ENCODE data around the gene PRDM7. TPM values are rescaled to one million over a fixed set of nuclear protein-coding genes. Genes with fewer than 3 reads are reported as not detected.

PRDM7 gene
- total RNA-seq, 1 donor from 2014 or later: not detected

DNA sequence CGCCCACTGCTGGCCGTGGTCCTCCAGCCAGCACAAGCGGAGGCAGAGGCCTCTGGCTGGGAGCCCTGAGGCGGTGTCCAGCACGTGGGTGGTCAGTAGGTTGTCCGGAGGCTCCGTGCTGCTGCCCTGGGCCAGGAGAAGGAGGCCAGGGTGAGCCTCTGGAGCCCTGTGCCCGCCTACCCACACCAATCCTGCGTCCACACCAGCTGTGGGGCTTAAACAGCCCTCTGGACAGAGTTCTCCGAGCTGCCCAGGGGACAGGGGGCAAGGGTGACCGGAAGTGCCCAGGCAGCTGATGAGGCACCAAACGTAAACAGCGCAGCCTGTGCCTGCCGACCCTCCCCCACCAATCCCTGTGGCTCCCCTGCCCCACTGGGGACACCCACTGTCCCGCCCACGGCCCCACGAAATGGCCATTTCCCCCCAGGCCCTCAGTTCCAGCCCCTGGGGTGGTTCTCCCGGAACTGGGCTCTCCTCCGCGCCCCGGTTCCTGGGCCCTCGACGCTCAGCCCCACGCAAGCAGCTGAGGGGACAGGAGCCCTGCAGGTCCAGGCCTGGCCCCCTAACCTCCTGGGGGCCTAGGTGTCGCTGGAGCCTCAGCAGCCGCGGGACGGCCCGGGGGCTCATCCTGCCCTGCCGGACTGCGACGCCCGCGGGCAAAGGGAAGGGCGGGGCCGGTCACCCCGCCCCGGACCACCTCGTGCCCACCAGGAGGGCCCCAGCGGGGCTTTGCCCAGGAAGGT, 30.0 kb downstream of the PRDM7 start:
- no peaks in the 10 kb centered on the region for H3K4me1 Mint-ChIP-seq (ENCODE audit: unreplicated experiment)
- TF ChIP-seq, protein P1, sequence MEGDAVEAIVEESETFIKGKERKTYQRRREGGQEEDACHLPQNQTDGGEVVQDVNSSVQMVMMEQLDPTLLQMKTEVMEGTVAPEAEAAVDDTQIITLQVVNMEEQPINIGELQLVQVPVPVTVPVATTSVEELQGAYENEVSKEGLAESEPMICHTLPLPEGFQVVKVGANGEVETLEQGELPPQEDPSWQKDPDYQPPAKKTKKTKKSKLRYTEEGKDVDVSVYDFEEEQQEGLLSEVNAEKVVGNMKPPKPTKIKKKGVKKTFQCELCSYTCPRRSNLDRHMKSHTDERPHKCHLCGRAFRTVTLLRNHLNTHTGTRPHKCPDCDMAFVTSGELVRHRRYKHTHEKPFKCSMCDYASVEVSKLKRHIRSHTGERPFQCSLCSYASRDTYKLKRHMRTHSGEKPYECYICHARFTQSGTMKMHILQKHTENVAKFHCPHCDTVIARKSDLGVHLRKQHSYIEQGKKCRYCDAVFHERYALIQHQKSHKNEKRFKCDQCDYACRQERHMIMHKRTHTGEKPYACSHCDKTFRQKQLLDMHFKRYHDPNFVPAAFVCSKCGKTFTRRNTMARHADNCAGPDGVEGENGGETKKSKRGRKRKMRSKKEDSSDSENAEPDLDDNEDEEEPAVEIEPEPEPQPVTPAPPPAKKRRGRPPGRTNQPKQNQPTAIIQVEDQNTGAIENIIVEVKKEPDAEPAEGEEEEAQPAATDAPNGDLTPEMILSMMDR (IDR thresholded peaks at IDR 0.05; ENCODE audit: unreplicated experiment): no peak

DNA sequence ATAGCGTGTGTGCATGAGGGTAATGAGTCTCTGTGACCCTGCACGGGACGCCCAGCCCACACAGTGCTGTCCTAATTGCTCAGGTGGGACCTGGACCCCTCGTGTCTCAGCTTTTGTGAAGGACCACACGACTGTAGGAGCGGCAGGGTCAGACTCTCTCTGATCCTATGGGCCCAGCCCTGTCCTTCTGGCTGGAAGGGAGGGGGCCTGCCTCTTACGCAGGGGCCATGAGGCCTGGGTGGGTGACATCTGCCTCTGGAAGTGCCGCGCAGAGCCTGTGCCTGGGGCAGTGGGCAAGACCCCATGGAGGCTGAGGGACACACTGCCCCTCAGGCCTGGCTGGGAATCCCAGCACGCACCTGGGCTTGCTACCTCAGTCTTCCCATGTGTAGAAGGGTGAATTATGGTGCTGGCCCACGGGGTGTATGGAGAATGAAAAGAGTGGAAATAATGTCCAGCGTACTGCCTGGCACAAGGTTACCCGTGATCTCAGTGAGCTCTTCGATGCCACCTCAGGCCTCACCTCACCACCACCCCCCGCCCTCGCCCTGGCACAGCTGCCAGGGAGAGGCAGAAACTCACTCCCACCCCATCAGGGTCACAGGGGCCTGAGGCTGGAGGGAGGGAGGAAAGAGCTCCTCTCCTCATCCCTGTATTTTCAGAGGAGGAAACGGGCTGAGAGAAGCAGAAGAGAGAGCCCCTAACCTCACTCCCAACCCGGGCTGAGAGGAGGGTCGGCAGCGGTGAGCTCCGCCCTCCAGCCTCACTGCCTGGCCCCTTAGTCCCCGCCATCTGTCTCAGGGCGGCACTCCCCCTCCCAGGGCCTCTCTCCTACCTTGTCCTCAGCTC, 30.8 kb downstream of the PRDM7 start:
- Mint-ChIP-seq H3K4me3 (ENCODE audit: unreplicated experiment) (no peak overlapping the region), H3K27me3 (ENCODE audit: unreplicated experiment) (peaks cover 9% of the 10 kb centered on the region), H3K36me3 (ENCODE audit: low read depth, unreplicated experiment) (peaks cover 10% of the 10 kb centered on the region), H3K4me1 (ENCODE audit: unreplicated experiment) (no peaks in the 10 kb centered on the region), H3K9me3 (ENCODE audit: unreplicated experiment) (no peaks in the 10 kb centered on the region), H3K27ac (ENCODE audit: unreplicated experiment) (no peak overlapping the region)
- DNase-seq (ENCODE audit: low spot score): no peak
- TF ChIP-seq, protein P1 (IDR thresholded peaks at IDR 0.05; ENCODE audit: unreplicated experiment): no peak

More for the DNA sequence above, 30.0 kb downstream of the PRDM7 start:
- no peaks in the 10 kb centered on the region for H3K9me3 Mint-ChIP-seq (ENCODE audit: unreplicated experiment)
- DNase-seq (ENCODE audit: low spot score): peak; percentile 50
- H3K27ac Mint-ChIP-seq (ENCODE audit: unreplicated experiment): no peak overlapping the region
- H3K27me3 Mint-ChIP-seq (ENCODE audit: unreplicated experiment): peaks cover 9% of the 10 kb centered on the region
- peaks cover 9% of the 10 kb centered on the region for H3K36me3 Mint-ChIP-seq (ENCODE audit: low read depth, unreplicated experiment)
- H3K4me3 Mint-ChIP-seq (ENCODE audit: unreplicated experiment): no peak overlapping the region

DNA sequence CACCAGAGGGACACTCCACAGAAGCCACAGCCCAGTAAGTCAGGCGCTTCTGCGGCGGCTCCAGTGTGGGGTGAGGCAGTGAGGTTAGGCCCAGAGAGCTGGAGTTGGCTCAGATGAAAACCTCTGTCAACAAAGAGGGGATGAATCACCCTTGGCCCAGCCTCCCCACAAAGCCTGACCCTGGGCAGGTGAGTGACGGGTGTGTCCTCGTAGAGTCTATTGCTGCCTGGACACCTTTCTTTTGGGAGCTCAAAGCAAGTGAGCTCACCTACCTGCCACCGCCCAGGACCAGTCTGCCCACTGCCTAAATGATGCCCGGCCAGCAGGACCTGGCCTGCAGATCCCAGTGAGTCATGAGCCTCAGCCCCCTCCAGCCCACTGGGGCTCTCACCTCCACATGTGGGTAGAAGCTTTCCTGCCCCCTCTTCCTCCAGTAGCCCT, 33.0 kb downstream of the PRDM7 start:
- Mint-ChIP-seq H3K4me1 (ENCODE audit: unreplicated experiment) (no peaks in the 10 kb centered on the region), H3K27me3 (ENCODE audit: unreplicated experiment) (peaks cover 9% of the 10 kb centered on the region), H3K4me3 (ENCODE audit: unreplicated experiment) (no peak overlapping the region), H3K9me3 (ENCODE audit: unreplicated experiment) (no peaks in the 10 kb centered on the region), H3K36me3 (ENCODE audit: low read depth, unreplicated experiment) (peaks cover 13% of the 10 kb centered on the region), H3K27ac (ENCODE audit: unreplicated experiment) (no peak overlapping the region)
- TF ChIP-seq, protein P1 (IDR thresholded peaks at IDR 0.05; ENCODE audit: unreplicated experiment): no peak
- DNase-seq (ENCODE audit: low spot score): no peak

DNA sequence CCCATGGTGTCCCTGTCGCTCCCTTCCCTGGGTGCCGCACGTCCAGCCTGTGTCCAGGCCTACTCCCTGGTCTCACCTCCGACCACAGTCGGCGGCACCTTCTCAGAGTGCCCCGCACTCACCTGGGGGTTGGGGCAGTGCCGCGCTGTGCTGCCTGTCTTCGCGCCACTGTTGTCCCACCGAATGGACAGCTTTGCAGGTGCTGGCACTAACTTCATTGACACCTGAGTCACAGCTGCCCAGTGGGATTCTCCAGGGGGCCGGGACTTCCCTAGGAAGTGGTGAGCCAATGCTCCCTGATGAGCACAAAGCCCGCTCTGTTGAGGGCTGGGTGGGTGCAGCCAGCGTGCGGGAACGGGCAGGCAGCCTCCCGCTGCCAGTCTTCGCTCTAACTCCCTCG, 33.6 kb downstream of the PRDM7 start:
- TF ChIP-seq, protein P1 (IDR thresholded peaks at IDR 0.05; ENCODE audit: unreplicated experiment): no peak
- Mint-ChIP-seq H3K27ac (ENCODE audit: unreplicated experiment) (no peak overlapping the region), H3K27me3 (ENCODE audit: unreplicated experiment) (peaks cover 9% of the 10 kb centered on the region), H3K36me3 (ENCODE audit: low read depth, unreplicated experiment) (peaks cover 18% of the 10 kb centered on the region), H3K4me1 (ENCODE audit: unreplicated experiment) (no peaks in the 10 kb centered on the region), H3K4me3 (ENCODE audit: unreplicated experiment) (no peak overlapping the region), H3K9me3 (ENCODE audit: unreplicated experiment) (no peaks in the 10 kb centered on the region)
- no peak for DNase-seq (ENCODE audit: low spot score)
